GM19043 (cell line): ENCODE results near the gene TMEM82.

Experiments
- ATAC-seq: cut with Tn5 transposase; IDR thresholded peaks from one replicate; pipeline ENCODE4 v1.9.1; 2021; ENCODE audit warnings: low read depth; ENCODE audit not compliant: unreplicated experiment

The TMEM82 gene

GRCh38 chr1:15734901-15735300 lies 7.4 kb upstream of the TMEM82 start:
- no peak for ATAC-seq

- ATAC-seq, result no peak
Measured at GRCh38 chr1:15735304-15736037, 6.8 kb upstream of the TMEM82 start.

GRCh38 chr1:15736038-15736891 lies 6.0 kb upstream of the TMEM82 start, which contains the start of gene SLC25A34:
Gene SLC25A34, plus strand, starts transcription at chr1:15736258. Its CDS starts 228 bp downstream, at chr1:15736486.
- no peak for ATAC-seq

GRCh38 chr1:15736892-15737261 lies 5.4 kb upstream of the TMEM82 start:
- ATAC-seq, result no peak

GRCh38 chr1:15737324-15738319 lies 4.7 kb upstream of the TMEM82 start:
- no peak for ATAC-seq

GRCh38 chr1:15738416-15739113 lies 3.7 kb upstream of the TMEM82 start:
- no peak for ATAC-seq

- ATAC-seq, result no peak
Measured at GRCh38 chr1:15739259-15739658, 3.0 kb upstream of the TMEM82 start.

- no peak for ATAC-seq
Measured at GRCh38 chr1:15739745-15740144, 2.6 kb upstream of the TMEM82 start.

- ATAC-seq, result no peak
Measured at GRCh38 chr1:15740924-15741850, 1.1 kb upstream of the TMEM82 start.

GRCh38 chr1:15744122-15744679 lies 1.9 kb downstream of the TMEM82 start:
- ATAC-seq, result no peak

GRCh38 chr1:15747378-15747777 lies 5.1 kb downstream of the TMEM82 start:
- no peak for ATAC-seq

- no peak for ATAC-seq
Measured at GRCh38 chr1:15748264-15748663, 6.0 kb downstream of the TMEM82 start.

- no peak for ATAC-seq
Measured at GRCh38 chr1:15748690-15749398, 6.5 kb downstream of the TMEM82 start.

- no peak for ATAC-seq
Measured at GRCh38 chr1:15749399-15750291, 7.3 kb downstream of the TMEM82 start.

- ATAC-seq, result no peak
Measured at GRCh38 chr1:15750924-15751323, 8.6 kb downstream of the TMEM82 start.

GRCh38 chr1:15751717-15752116 lies 9.4 kb downstream of the TMEM82 start:
- ATAC-seq, result no peak

- no peak for ATAC-seq
Measured at GRCh38 chr1:15753776-15754175, 11.5 kb downstream of the TMEM82 start.
